CD1c-positive myeloid dendritic cell (primary cell): Measurements from ENCODE around the gene FOCAD.
"Not testable (repeated sequence)": the region's sequence is repeated elsewhere in the genome, so short reads cannot be mapped to it uniquely, and the experiment has no call there.

Source experiments
- DNase-seq: peaks from one replicate; pipeline ENCODE4 v3.0.0-alpha.2; 2016; ENCODE audit errors: extremely low spot score

Gene FOCAD

GRCh38 chr9:20684035-20684874 is at the start of gene FOCAD:
Gene FOCAD (plus strand): TSS chr9:20684259. CDS start chr9:20715354, 31,095 bp downstream.
- peak; percentile 98 for DNase-seq

GRCh38 chr9:20634895-20635294 is 49.2 kb upstream of the FOCAD start:
- no peak for DNase-seq

GRCh38 chr9:20636888-20637440 is 47.1 kb upstream of the FOCAD start:
- DNase-seq: no peak

- DNase-seq: peak; percentile 30
Observed at GRCh38 chr9:20640331-20641187, 43.5 kb upstream of the FOCAD start.

GRCh38 chr9:20642045-20642444 is 42.0 kb upstream of the FOCAD start:
- DNase-seq: no peak

- DNase-seq: no peak
Observed at GRCh38 chr9:20643660-20644059, 40.4 kb upstream of the FOCAD start.

- DNase-seq: no peak
Observed at GRCh38 chr9:20646656-20647055, 37.4 kb upstream of the FOCAD start.

- no peak for DNase-seq
Observed at GRCh38 chr9:20649381-20649780, 34.7 kb upstream of the FOCAD start.

GRCh38 chr9:20650313-20650712 is 33.7 kb upstream of the FOCAD start:
- DNase-seq: no peak

- no peak for DNase-seq
Observed at GRCh38 chr9:20650750-20651299, 33.2 kb upstream of the FOCAD start.

GRCh38 chr9:20651939-20652338 is 32.1 kb upstream of the FOCAD start:
- peak; percentile 18 for DNase-seq

- DNase-seq: not testable (repeated sequence)
Observed at GRCh38 chr9:20658246-20658667, 25.8 kb upstream of the FOCAD start.

GRCh38 chr9:20658677-20659473 is 25.2 kb upstream of the FOCAD start:
- DNase-seq: no peak

- DNase-seq: no peak
Observed at GRCh38 chr9:20659474-20659967, 24.5 kb upstream of the FOCAD start.

- DNase-seq: no peak
Observed at GRCh38 chr9:20662156-20662555, 21.9 kb upstream of the FOCAD start.

GRCh38 chr9:20663133-20663532 is 20.9 kb upstream of the FOCAD start:
- no peak for DNase-seq

GRCh38 chr9:20664501-20664900 is 19.6 kb upstream of the FOCAD start:
- no peak for DNase-seq

- DNase-seq: no peak
Observed at GRCh38 chr9:20670395-20670794, 13.7 kb upstream of the FOCAD start.

GRCh38 chr9:20671635-20672034 is 12.4 kb upstream of the FOCAD start:
- DNase-seq: no peak

- DNase-seq: not testable (repeated sequence)
Observed at GRCh38 chr9:20673537-20673936, 10.5 kb upstream of the FOCAD start.

GRCh38 chr9:20681467-20681866 is 2.6 kb upstream of the FOCAD start:
- no peak for DNase-seq
